ENCODE results near the gene MTG2. TPM values are rescaled to one million over a fixed set of nuclear protein-coding genes. Genes with fewer than 3 reads are reported as not detected.

MTG2 gene
- total and polyA plus RNA-seq, 2 of the 13 experiments (the other 11 are each of a cell fraction or from before 2014, with no cell fraction given) = 20.4 to 37.8 TPM

- TF ChIP-seq AHDC1 (CRISPR knock-in tag; IDR thresholded peaks at IDR 0.05; ENCODE audit: borderline replicate concordance) (0 out of 2 replicates have a peak, but pooled peaks have one; percentile 47), ZNF143 (CRISPR knock-in tag; IDR thresholded peaks at IDR 0.05) (no peak), ZFYVE20 (CRISPR knock-in tag; IDR thresholded peaks at IDR 0.05; ENCODE audit: borderline replicate concordance, low read depth) (no peak), E2F2 (CRISPR knock-in tag; IDR thresholded peaks at IDR 0.05; ENCODE audit: borderline replicate concordance) (no peak), PRPF4 (IDR thresholded peaks at IDR 0.05; ENCODE audit: low read depth, low read length, poor library complexity, severe bottlenecking) (peak; percentile 19), ZNF770 (CRISPR knock-in tag; IDR thresholded peaks at IDR 0.05) (peak; percentile 60; the same call in 1 of the 2 replicates), ARHGAP35 (CRISPR knock-in tag; IDR thresholded peaks at IDR 0.05; ENCODE audit: borderline replicate concordance) (0 out of 2 replicates have a peak, but pooled peaks have one; percentile 10), ZNF775 (CRISPR knock-in tag; IDR thresholded peaks at IDR 0.05; ENCODE audit: borderline replicate concordance) (no peak), HNRNPL (IDR thresholded peaks at IDR 0.05; ENCODE audit: low read depth, low read length) (peak; percentile 63; the same call in 1 of the 2 replicates), ZNF83 (CRISPR knock-in tag; IDR thresholded peaks at IDR 0.05; ENCODE audit: borderline replicate concordance) (no peak), EZH2 (conservative IDR thresholded peaks at IDR 0.05; ENCODE audit: low read depth, low read length) (no peak), ZNF839 (CRISPR knock-in tag; IDR thresholded peaks at IDR 0.05; ENCODE audit: borderline replicate concordance) (no peak), HNF4A (CRISPR knock-in tag; IDR thresholded peaks at IDR 0.05) (peak; percentile 97), ZNF672 (CRISPR knock-in tag; IDR thresholded peaks at IDR 0.05) (no peak), ZNF644 (CRISPR knock-in tag; IDR thresholded peaks at IDR 0.05; ENCODE audit: low read depth) (peak; percentile 69; the same call in 1 of the 2 replicates), POLR2G (IDR thresholded peaks at IDR 0.05; ENCODE audit: low read depth, low read length) (no peak), ZNF550 (CRISPR knock-in tag; IDR thresholded peaks at IDR 0.05; ENCODE audit: borderline replicate concordance) (no peak), U2AF2 (IDR thresholded peaks at IDR 0.05; ENCODE audit: low read depth, low read length) (peak; percentile 10; the same call in 1 of the 2 replicates), RBFOX2 (IDR thresholded peaks at IDR 0.05; ENCODE audit: low read depth, low read length) (no peak), ZEB1 (IDR thresholded peaks at IDR 0.05; ENCODE audit: insufficient replicate concordance, low read depth) (peak; percentile 66)
Observed at GRCh38 chr20:62155428-62156253, 27.2 kb upstream of the MTG2 start (continued).

Data from HepG2 (cell line).